SKM-1 treated with dmso at 0.1 percent for 144 hours (cell line): ENCODE results near the gene FTCDNL1.

Experiments
- DNase-seq: peaks from one replicate; lab custom pipeline; 2025; ENCODE audit not compliant: unreplicated experiment; lab: John Stamatoyannopoulos, UW

The FTCDNL1 gene

GRCh38 chr2:199842631-199843395, 8.2 kb downstream of the FTCDNL1 start:
- DNase-seq, result no peak

- DNase-seq, result no peak
Measured at GRCh38 chr2:199841409-199841808, 9.6 kb downstream of the FTCDNL1 start.

GRCh38 chr2:199838399-199838798, 12.6 kb downstream of the FTCDNL1 start:
- DNase-seq, result no peak

GRCh38 chr2:199836943-199837342, 14.0 kb downstream of the FTCDNL1 start:
- no peak for DNase-seq

GRCh38 chr2:199833525-199833924, 17.5 kb downstream of the FTCDNL1 start:
- no peak for DNase-seq

GRCh38 chr2:199830531-199830930, 20.5 kb downstream of the FTCDNL1 start:
- DNase-seq, result no peak

GRCh38 chr2:199829628-199830027, 21.4 kb downstream of the FTCDNL1 start:
- no peak for DNase-seq

GRCh38 chr2:199819746-199820145, 31.2 kb downstream of the FTCDNL1 start:
- DNase-seq, result no peak

- DNase-seq, result no peak
Measured at GRCh38 chr2:199818754-199819153, 32.2 kb downstream of the FTCDNL1 start.

- no peak for DNase-seq
Measured at GRCh38 chr2:199818026-199818425, 33.0 kb downstream of the FTCDNL1 start.

GRCh38 chr2:199814817-199815211, 36.2 kb downstream of the FTCDNL1 start:
- no peak for DNase-seq

GRCh38 chr2:199814101-199814816, 36.7 kb downstream of the FTCDNL1 start:
- no peak for DNase-seq

GRCh38 chr2:199812493-199812892, 38.5 kb downstream of the FTCDNL1 start:
- DNase-seq, result no peak

- DNase-seq, result no peak
Measured at GRCh38 chr2:199811346-199811745, 39.6 kb downstream of the FTCDNL1 start.

- no peak for DNase-seq
Measured at GRCh38 chr2:199810422-199811171, 40.4 kb downstream of the FTCDNL1 start.

- no peak for DNase-seq
Measured at GRCh38 chr2:199807966-199808365, 43.0 kb downstream of the FTCDNL1 start.

GRCh38 chr2:199806179-199806578, 44.8 kb downstream of the FTCDNL1 start:
- no peak for DNase-seq

- no peak for DNase-seq
Measured at GRCh38 chr2:199804831-199805230, 46.2 kb downstream of the FTCDNL1 start.

- no peak for DNase-seq
Measured at GRCh38 chr2:199798831-199799580, 52.0 kb downstream of the FTCDNL1 start.

- DNase-seq, result no peak
Measured at GRCh38 chr2:199797431-199798403, 53.3 kb downstream of the FTCDNL1 start.
